ENCODE measurements around the gene AMPH.

- TF ChIP-seq CTCF (conservative IDR thresholded peaks at IDR 0.05; ENCODE audit: low read depth, low read length) (no peak), EZH2 (IDR thresholded peaks at IDR 0.05; ENCODE audit: low read length, unreplicated experiment) (no peak), EZH2phosphoT487 (IDR thresholded peaks at IDR 0.05; ENCODE audit: borderline replicate concordance, low read length) (no peak)
Measured at GRCh38 chr7:38548605-38549004, 82.6 kb downstream of the AMPH start.
